H9 (cell line): ENCODE results near the gene C4orf51. TPM values are rescaled to one million over a fixed set of nuclear protein-coding genes. Genes with fewer than 3 reads are reported as not detected.

ENCODE experiments used
- DNase-seq: peaks from one replicate; pipeline ENCODE4 v3.0.0-alpha.2; 2017
- H2AFZ ChIP-seq: one replicate; pipeline ENCODE4 v1.6.1; 2013; ENCODE audit warnings: mild to moderate bottlenecking, low read length, control low read depth, moderate library complexity
- H2AK5ac ChIP-seq: 2 replicates; pipeline ENCODE4 v1.6.1; 2013; ENCODE audit warnings: low read length, control low read depth, mixed read lengths; ENCODE audit not compliant: insufficient read length
- H2BK120ac ChIP-seq: one replicate; pipeline ENCODE4 v1.6.1; 2013; ENCODE audit warnings: low read depth, mild to moderate bottlenecking, low read length, control low read depth, inconsistent platforms; ENCODE audit not compliant: poor library complexity, severe bottlenecking
- H2BK12ac ChIP-seq: 2 replicates; pipeline ENCODE4 v1.6.1; 2013; ENCODE audit warnings: low read length, control low read depth, mixed read lengths, low read depth; ENCODE audit not compliant: insufficient read length
- H2BK15ac ChIP-seq: 2 replicates; pipeline ENCODE4 v1.6.1; 2013; ENCODE audit warnings: low read depth, low read length, control low read depth
- H2BK20ac ChIP-seq: one replicate; pipeline ENCODE4 v1.6.1; 2013; ENCODE audit warnings: low read depth, mild to moderate bottlenecking, low read length, control low read depth, inconsistent platforms; ENCODE audit not compliant: poor library complexity, severe bottlenecking
- H2BK5ac ChIP-seq: 2 replicates; pipeline ENCODE4 v1.6.1; 2013; ENCODE audit warnings: low read length, control low read depth, mixed read lengths; ENCODE audit not compliant: insufficient read length
- H3K14ac ChIP-seq: 2 replicates; pipeline ENCODE4 v1.6.1; 2013; ENCODE audit warnings: low read length, control low read depth; ENCODE audit not compliant: insufficient read depth
- H3K18ac ChIP-seq: 2 replicates; pipeline ENCODE4 v1.6.1; 2013; ENCODE audit warnings: low read depth, mild to moderate bottlenecking, mixed read lengths, low read length, control low read depth; ENCODE audit not compliant: insufficient read length
- H3K23ac ChIP-seq: 2 replicates; pipeline ENCODE4 v1.6.1; 2013; ENCODE audit warnings: low read length, control low read depth, mixed read lengths, low read depth; ENCODE audit not compliant: insufficient read length
- H3K23me2 ChIP-seq: 2 replicates; pipeline ENCODE4 v1.6.1; 2013; ENCODE audit warnings: low read depth, mild to moderate bottlenecking, mixed read lengths, low read length, control low read depth; ENCODE audit not compliant: insufficient read length, poor library complexity, severe bottlenecking
- H3K27ac ChIP-seq: 2 replicates; pipeline ENCODE4 v1.5.1; 2013; ENCODE audit warnings: low read length, control low read depth, mixed read lengths, low read depth; ENCODE audit not compliant: insufficient read length
- H3K27me3 ChIP-seq: 2 replicates; pipeline ENCODE4 v1.6.1; 2013; ENCODE audit warnings: low read length, control low read depth, inconsistent platforms; ENCODE audit not compliant: insufficient read depth
- H3K4ac ChIP-seq: 2 replicates; pipeline ENCODE4 v1.6.1; 2013; ENCODE audit warnings: low read depth, mild to moderate bottlenecking, control low read depth, inconsistent platforms, low read length, moderate library complexity
- H3K4me1 ChIP-seq: 2 replicates; pipeline ENCODE4 v1.6.1; 2013; ENCODE audit warnings: low read length, control low read depth, inconsistent platforms; ENCODE audit not compliant: insufficient read depth
- H3K4me2 ChIP-seq: 2 replicates; pipeline ENCODE4 v1.6.1; 2013; ENCODE audit warnings: low read length, control low read depth, mixed read lengths; ENCODE audit not compliant: insufficient read length, insufficient read depth
- H3K56ac ChIP-seq: 2 replicates; pipeline ENCODE4 v1.6.1; 2013; ENCODE audit warnings: low read depth, mild to moderate bottlenecking, mixed read lengths, low read length, control low read depth; ENCODE audit not compliant: insufficient read length
- H3K79me1 ChIP-seq: 2 replicates; pipeline ENCODE4 v1.6.1; 2013; ENCODE audit warnings: low read depth, mild to moderate bottlenecking, moderate library complexity, low read length, control low read depth, inconsistent platforms; ENCODE audit not compliant: insufficient read depth, poor library complexity, severe bottlenecking
- H3K79me2 ChIP-seq: 2 replicates; pipeline ENCODE4 v1.6.1; 2013; ENCODE audit warnings: low read length, control low read depth, inconsistent platforms; ENCODE audit not compliant: insufficient read depth
- H3K9ac ChIP-seq: 2 replicates; pipeline ENCODE4 v1.6.1; 2013; ENCODE audit warnings: low read length, control low read depth, mixed read lengths; ENCODE audit not compliant: insufficient read length; ENCODE audit errors: extremely low read depth
- H3K9me3 ChIP-seq: one replicate; pipeline ENCODE4 v1.6.1; 2013; ENCODE audit warnings: low read depth, low read length, inconsistent platforms; ENCODE audit not compliant: control insufficient read depth
- H3T11ph ChIP-seq: one replicate; pipeline ENCODE4 v1.6.1; 2013; ENCODE audit warnings: mild to moderate bottlenecking, low read length, control low read depth, inconsistent platforms
- H4K20me1 ChIP-seq: one replicate; pipeline ENCODE4 v1.6.1; 2013; ENCODE audit not compliant: control insufficient read depth, insufficient read length, insufficient read depth
- H4K5ac ChIP-seq: 2 replicates; pipeline ENCODE4 v1.6.1; 2013; ENCODE audit warnings: low read depth, mild to moderate bottlenecking, mixed read lengths, low read length, control low read depth; ENCODE audit not compliant: insufficient read length
- H4K8ac ChIP-seq: replicated peaks from 2 replicates; pipeline ENCODE4 v1.6.1; 2013; ENCODE audit warnings: low read length, control low read depth, mixed read lengths, low read depth; ENCODE audit not compliant: insufficient read length
- H4K91ac ChIP-seq: 2 replicates; pipeline ENCODE4 v1.6.1; 2013; ENCODE audit warnings: low read depth, mild to moderate bottlenecking, moderate library complexity, mixed read lengths, low read length, control low read depth; ENCODE audit not compliant: insufficient read length
- H3K27ac Mint-ChIP-seq, 3 experiments: 2 replicates in 2 of 3; 3 replicates in 1 of 3; pipeline ENCODE4 v1.8.0; 2020 to 2021; ENCODE audit warnings: mixed read lengths in 3 of 3, mild to moderate bottlenecking in 1 of 3, moderate library complexity in 1 of 3
- H3K27me3 Mint-ChIP-seq: 2 replicates; pipeline ENCODE4 v1.8.0; 2021; ENCODE audit warnings: low read depth, mild to moderate bottlenecking, moderate library complexity, mixed read lengths
- H3K36me3 Mint-ChIP-seq, 3 experiments: 2 replicates in 2 of 3; 3 replicates in 1 of 3; pipeline ENCODE4 v1.8.0; 2020 to 2021; ENCODE audit warnings: low read depth in 3 of 3, mixed read lengths in 3 of 3; ENCODE audit not compliant: insufficient read depth in 1 of 3
- H3K4me1 Mint-ChIP-seq, 2 experiments: 2 replicates each; pipeline ENCODE4 v1.8.0; 2020; ENCODE audit warnings: mixed read lengths in 2 of 2
- H3K4me3 Mint-ChIP-seq, 2 experiments: 2 replicates in 1 of 2; 3 replicates in 1 of 2; pipeline ENCODE4 v1.8.0; 2020 to 2021; ENCODE audit warnings: mild to moderate bottlenecking in 2 of 2, mixed read lengths in 2 of 2, moderate library complexity in 1 of 2
- H3K9me3 Mint-ChIP-seq, 2 experiments: 2 replicates in 1 of 2; 3 replicates in 1 of 2; pipeline ENCODE4 v1.8.0; 2020; ENCODE audit warnings: mild to moderate bottlenecking in 2 of 2, mixed read lengths in 2 of 2, moderate library complexity in 1 of 2
- WGBS: extraction: QIAGEN DNeasy Blood & Tissue Kit; methylation state at CpG from one replicate; pipeline ENCODE4 v1.1.7; 2013; ENCODE audit warnings: missing lambda C conversion rate, low lambda C conversion rate, mixed read lengths; ENCODE audit not compliant: insufficient read length; ENCODE audit errors: extremely low coverage; 5-methylcytosine and 5-hydroxymethylcytosine counted together
- total RNA-seq: library from RNA; stranded (reverse); gene quantifications from 2 replicates; pipeline ENCODE4 v1.2.1, GENCODE V29; 2021
- TF ChIP-seq, protein P1 (sequence below): fragments of 200-600 bp; sonication (generic); conservative IDR thresholded peaks from 3 replicates; pipeline ENCODE4 v1.8.0; 2021; ENCODE audit warnings: antibody characterized with exemption, mild to moderate bottlenecking

C4orf51 gene
- total RNA-seq, 1 experiment from 2014 or later: 6.0 TPM

DNA sequence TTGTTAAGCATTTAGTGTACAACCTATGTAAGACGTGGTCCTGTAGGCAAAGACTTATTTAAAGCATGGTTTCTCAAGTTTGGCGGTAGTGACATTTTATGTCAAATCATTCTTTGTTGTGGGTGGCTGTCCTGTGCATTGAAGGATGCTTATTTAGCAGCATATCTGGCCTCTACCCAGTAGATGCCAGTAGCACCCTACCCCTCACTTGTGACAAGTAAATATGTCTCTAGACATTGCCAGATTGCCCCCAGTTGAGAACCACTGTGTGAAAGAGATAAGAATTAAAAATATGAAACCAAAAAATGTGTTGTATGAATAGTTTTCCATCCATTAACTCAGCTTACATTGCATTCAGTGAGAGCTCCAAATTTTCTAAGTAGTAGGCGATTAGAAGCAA lies 35.2 kb upstream of the C4orf51 start:
- Histone ChIP-seq H3K4ac (no peak overlapping the region), H2BK5ac (no peak overlapping the region), H3K9me3 (no peaks in the 10 kb centered on the region), H3K4me1 (no peaks in the 10 kb centered on the region), H2BK20ac (no peak overlapping the region), H3K79me2 (no peaks in the 10 kb centered on the region), H3K27me3 (no peaks in the 10 kb centered on the region), H3K79me1 (no peaks in the 10 kb centered on the region), H2AFZ (no peak overlapping the region), H2BK120ac (no peak overlapping the region), H3K9ac (no peak overlapping the region), H3K27ac (no peak overlapping the region), H2BK12ac (no peak overlapping the region), H3K4me2 (no peak overlapping the region), H4K8ac (no peak overlapping the region), H4K20me1 (no peaks in the 10 kb centered on the region), H4K5ac (no peak overlapping the region), H2AK5ac (no peak overlapping the region), H3K56ac (no peak overlapping the region), H4K91ac (no peak overlapping the region), H3K23ac (no peak overlapping the region), H3K14ac (no peak overlapping the region), H3K18ac (no peak overlapping the region), H3T11ph (no peak overlapping the region), H3K23me2 (no peaks in the 10 kb centered on the region), H2BK15ac (no peak overlapping the region)
- Mint-ChIP-seq H3K36me3 (no peaks in the 10 kb centered on the region), H3K4me1 (peaks cover 0 to 10% of the 10 kb centered on the region in 2 experiments; a peak in 3 of 4 replicates), H3K27ac (no peak overlapping the region), H3K9me3 (no peaks in the 10 kb centered on the region; a peak in 1 of 5 replicates), H3K4me3 (no peak overlapping the region), H3K27me3 (no peaks in the 10 kb centered on the region)
- no peak for DNase-seq
- WGBS: no CpG with 5 or more reads among the region's 3 CpGs
- TF ChIP-seq, protein P1, sequence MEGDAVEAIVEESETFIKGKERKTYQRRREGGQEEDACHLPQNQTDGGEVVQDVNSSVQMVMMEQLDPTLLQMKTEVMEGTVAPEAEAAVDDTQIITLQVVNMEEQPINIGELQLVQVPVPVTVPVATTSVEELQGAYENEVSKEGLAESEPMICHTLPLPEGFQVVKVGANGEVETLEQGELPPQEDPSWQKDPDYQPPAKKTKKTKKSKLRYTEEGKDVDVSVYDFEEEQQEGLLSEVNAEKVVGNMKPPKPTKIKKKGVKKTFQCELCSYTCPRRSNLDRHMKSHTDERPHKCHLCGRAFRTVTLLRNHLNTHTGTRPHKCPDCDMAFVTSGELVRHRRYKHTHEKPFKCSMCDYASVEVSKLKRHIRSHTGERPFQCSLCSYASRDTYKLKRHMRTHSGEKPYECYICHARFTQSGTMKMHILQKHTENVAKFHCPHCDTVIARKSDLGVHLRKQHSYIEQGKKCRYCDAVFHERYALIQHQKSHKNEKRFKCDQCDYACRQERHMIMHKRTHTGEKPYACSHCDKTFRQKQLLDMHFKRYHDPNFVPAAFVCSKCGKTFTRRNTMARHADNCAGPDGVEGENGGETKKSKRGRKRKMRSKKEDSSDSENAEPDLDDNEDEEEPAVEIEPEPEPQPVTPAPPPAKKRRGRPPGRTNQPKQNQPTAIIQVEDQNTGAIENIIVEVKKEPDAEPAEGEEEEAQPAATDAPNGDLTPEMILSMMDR: no peak; the same call in 2 of the 3 replicates
